Central memory CD8-positive, alpha-beta T cell (primary cell): ENCODE results near the gene RNF169.

Experiments used
- ATAC-seq: fragments of 150-1000 bp; cut with Tn5 transposase; replicated peaks from 2 replicates; pipeline ENCODE4 v1.10.0; 2022; ENCODE audit warnings: mild to moderate bottlenecking, moderate FRiP score, moderate number of reproducible peaks; ENCODE audit not compliant: poor library complexity, severe bottlenecking; ENCODE audit errors: extremely low read depth
- DNase-seq, 2 donors: peaks; one replicate each; pipeline ENCODE4 v3.0.0; 2021; ENCODE audit warnings: low spot score in 2 of 2
- H3K27ac Mint-ChIP-seq: one replicate; pipeline ENCODE4 v1.8.0; 2022; ENCODE audit warnings: low read depth, mild to moderate bottlenecking, moderate library complexity, mixed read lengths
- H3K27me3 Mint-ChIP-seq: one replicate; pipeline ENCODE4 v1.8.0; 2022; ENCODE audit warnings: mixed read lengths
- H3K36me3 Mint-ChIP-seq: one replicate; pipeline ENCODE4 v1.8.0; 2022; ENCODE audit warnings: mild to moderate bottlenecking, moderate library complexity, mixed read lengths; ENCODE audit not compliant: insufficient read depth
- H3K4me1 Mint-ChIP-seq: one replicate; pipeline ENCODE4 v1.8.0; 2022; ENCODE audit warnings: mixed read lengths
- H3K4me3 Mint-ChIP-seq: one replicate; pipeline ENCODE4 v1.8.0; 2022; ENCODE audit warnings: mild to moderate bottlenecking, moderate library complexity, mixed read lengths
- H3K9me3 Mint-ChIP-seq: one replicate; pipeline ENCODE4 v1.8.0; 2022; ENCODE audit warnings: mixed read lengths

Gene RNF169

DNA sequence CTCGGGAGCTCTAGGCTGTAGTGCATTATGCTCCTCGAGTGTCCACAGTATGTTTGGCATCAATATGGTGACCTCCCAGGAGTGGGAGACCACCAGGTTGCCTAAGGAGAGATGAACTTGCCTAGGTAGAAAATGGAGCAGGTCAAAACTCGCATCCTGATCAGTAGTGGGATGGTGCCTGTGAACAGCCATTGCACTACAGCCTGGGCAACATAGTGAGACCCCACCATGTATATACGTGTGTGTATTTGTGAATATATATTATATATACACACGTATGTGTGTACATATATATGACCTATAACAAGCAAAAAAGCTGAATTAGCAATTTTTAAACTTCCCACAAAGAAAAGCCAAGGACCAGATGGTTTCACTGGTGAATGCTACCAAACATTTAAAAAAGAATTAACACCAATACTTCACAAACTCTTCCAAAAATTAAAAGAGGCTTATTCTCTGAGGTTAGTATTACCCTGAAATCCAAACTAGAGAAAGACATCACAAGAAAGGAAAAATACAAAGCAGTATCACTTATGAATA lies 97.4 kb downstream of the RNF169 start:
- no peaks in the 10 kb centered on the region for H3K27me3 Mint-ChIP-seq
- ATAC-seq, result no peak
- peak overlapping the region; percentile 65 for H3K27ac Mint-ChIP-seq
- H3K4me1 Mint-ChIP-seq, result peaks cover 31% of the 10 kb centered on the region
- H3K9me3 Mint-ChIP-seq, result no peaks in the 10 kb centered on the region
- H3K36me3 Mint-ChIP-seq, result peaks cover 26% of the 10 kb centered on the region
- no peak overlapping the region for H3K4me3 Mint-ChIP-seq
- no peak for DNase-seq

- H3K4me1 Mint-ChIP-seq, result peaks cover 31% of the 10 kb centered on the region
- no peaks in the 10 kb centered on the region for H3K27me3 Mint-ChIP-seq
- ATAC-seq (no peak), DNase-seq (no peak)
- peaks cover 20% of the 10 kb centered on the region for H3K36me3 Mint-ChIP-seq
- H3K9me3 Mint-ChIP-seq, result no peaks in the 10 kb centered on the region
- H3K27ac Mint-ChIP-seq, result peak overlapping the region; percentile 25
- no peak overlapping the region for H3K4me3 Mint-ChIP-seq
Observed at GRCh38 chr11:74846770-74847169, 98.1 kb downstream of the RNF169 start.

DNA sequence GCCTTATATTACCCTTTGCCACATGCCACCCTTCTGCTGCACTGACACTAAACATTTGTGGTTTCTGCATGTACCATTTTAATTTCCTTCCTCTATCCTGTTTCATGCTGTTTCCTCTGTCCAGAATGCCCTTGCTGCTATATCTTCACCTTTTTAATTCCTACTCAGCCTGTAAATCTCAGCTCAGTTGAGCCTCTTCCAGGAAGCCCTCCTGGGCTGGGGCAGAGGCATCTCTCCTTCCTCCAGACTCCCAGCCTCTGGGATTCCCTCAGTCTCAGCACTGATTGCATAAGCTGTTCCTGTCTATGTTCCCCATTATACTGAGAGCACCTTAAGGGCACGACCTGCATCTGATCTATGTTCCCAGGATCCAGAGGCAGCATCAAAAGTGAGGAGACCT lies 98.7 kb downstream of the RNF169 start:
- Mint-ChIP-seq H3K4me1 (peaks cover 31% of the 10 kb centered on the region), H3K27me3 (no peaks in the 10 kb centered on the region), H3K4me3 (peak overlapping the region; percentile 17), H3K9me3 (no peaks in the 10 kb centered on the region), H3K27ac (peak overlapping the region; percentile 25), H3K36me3 (peaks cover 18% of the 10 kb centered on the region)
- no peak for DNase-seq
- no peak for ATAC-seq

GRCh38 chr11:74847895-74848294 lies 99.2 kb downstream of the RNF169 start:
- DNase-seq, result no peak
- no peaks in the 10 kb centered on the region for H3K27me3 Mint-ChIP-seq
- ATAC-seq, result no peak
- H3K27ac Mint-ChIP-seq, result peak overlapping the region; percentile 25
- H3K9me3 Mint-ChIP-seq, result no peaks in the 10 kb centered on the region
- H3K4me1 Mint-ChIP-seq, result peaks cover 31% of the 10 kb centered on the region
- H3K4me3 Mint-ChIP-seq, result peak overlapping the region; percentile 17
- H3K36me3 Mint-ChIP-seq, result peaks cover 18% of the 10 kb centered on the region

GRCh38 chr11:74849525-74850391 lies 101.1 kb downstream of the RNF169 start:
- Mint-ChIP-seq H3K36me3 (peaks cover 16% of the 10 kb centered on the region), H3K27ac (no peak overlapping the region), H3K9me3 (no peaks in the 10 kb centered on the region), H3K27me3 (no peaks in the 10 kb centered on the region), H3K4me3 (no peak overlapping the region), H3K4me1 (peaks cover 37% of the 10 kb centered on the region)
- DNase-seq (no peak), ATAC-seq (no peak)

DNA sequence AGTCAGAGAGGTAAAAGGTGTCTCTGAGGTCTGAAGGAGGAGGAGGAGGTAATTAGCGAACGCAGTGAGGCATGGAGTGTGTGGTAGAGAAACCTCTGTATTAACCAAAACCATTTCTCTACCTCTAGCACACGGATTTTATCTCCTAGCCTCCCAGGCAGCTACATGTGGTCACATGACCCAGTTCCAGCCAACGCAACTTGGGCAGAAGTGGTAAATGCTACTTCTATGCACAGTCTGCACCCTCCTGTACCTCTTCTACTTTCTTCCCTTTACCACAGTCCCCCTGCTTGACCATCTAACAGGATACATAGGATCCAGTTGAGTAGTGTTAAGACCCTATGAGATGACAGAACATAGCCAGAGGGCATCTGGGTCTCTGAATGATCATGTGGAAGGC lies 104.6 kb downstream of the RNF169 start:
- H3K4me3 Mint-ChIP-seq, result no peak overlapping the region
- no peak overlapping the region for H3K27ac Mint-ChIP-seq
- H3K9me3 Mint-ChIP-seq, result no peaks in the 10 kb centered on the region
- H3K4me1 Mint-ChIP-seq, result peaks cover 10% of the 10 kb centered on the region
- H3K27me3 Mint-ChIP-seq, result no peaks in the 10 kb centered on the region
- peaks cover 9% of the 10 kb centered on the region for H3K36me3 Mint-ChIP-seq
- DNase-seq (no peak), ATAC-seq (no peak)

DNA sequence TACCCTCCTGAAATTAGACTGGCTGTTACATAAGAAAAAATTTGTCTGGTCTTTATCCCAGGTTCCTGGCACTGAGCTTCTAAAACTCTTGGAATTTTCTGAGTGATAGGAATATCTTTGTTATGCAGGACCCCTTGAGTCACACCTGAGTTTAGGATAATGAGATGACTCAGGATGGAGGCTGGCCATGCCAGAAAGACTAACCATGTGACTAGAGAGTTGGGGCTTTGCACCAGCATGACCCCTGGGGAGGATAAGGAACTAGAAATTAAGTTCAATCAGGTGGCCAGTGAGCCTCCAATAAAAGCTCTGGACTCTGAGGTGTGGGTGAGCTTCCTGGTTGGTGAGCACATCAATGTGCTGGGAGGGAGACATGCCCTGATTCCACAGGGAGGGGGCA lies 112.1 kb downstream of the RNF169 start:
- H3K36me3 Mint-ChIP-seq, result peaks cover 15% of the 10 kb centered on the region
- no peaks in the 10 kb centered on the region for H3K27me3 Mint-ChIP-seq
- ATAC-seq (no peak), DNase-seq (no peak)
- H3K4me1 Mint-ChIP-seq, result peaks cover 4% of the 10 kb centered on the region
- H3K4me3 Mint-ChIP-seq, result no peak overlapping the region
- peaks cover 5% of the 10 kb centered on the region for H3K9me3 Mint-ChIP-seq
- H3K27ac Mint-ChIP-seq, result no peak overlapping the region

DNA sequence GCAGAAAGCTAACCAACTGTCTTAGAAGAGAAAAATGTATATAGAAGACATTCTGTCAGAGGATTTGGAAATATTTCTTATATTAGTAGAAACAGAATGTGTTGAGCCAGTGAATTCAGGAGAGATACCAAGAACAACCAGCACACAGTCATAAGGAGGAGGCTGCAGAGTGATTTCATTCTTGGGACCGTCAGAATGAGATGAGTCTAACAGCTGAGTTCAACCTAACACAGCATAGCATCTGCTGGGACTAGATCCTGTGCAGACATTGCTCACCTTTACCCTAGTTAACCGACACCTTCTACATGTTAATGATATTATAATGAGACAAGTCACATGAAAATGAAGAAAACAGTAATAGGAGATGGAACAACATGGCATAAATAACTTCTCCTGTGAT lies 114.8 kb downstream of the RNF169 start:
- H3K27ac Mint-ChIP-seq, result no peak overlapping the region
- ATAC-seq, result no peak

DNA sequence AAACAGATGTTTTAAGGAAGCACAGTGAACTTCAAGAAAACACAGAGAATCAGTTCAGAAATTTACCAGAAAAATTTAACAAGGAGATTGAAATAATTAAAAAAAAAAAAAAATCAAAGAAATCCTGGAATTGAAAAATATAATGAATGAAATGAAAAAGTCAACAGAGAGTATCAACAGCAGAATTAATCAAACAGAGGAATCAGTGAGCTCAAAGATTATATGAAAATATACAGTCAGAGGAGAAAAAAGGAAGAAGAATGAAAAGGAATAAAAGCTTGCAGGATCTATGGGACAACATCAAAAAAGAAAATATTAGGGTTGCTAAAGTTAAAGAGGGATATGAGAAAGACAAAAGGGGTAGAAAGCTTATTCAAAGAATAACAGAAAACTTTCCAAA lies 117.9 kb downstream of the RNF169 start:
- Mint-ChIP-seq H3K9me3 (peaks cover 43% of the 10 kb centered on the region), H3K4me3 (no peak overlapping the region), H3K27me3 (no peaks in the 10 kb centered on the region), H3K4me1 (no peaks in the 10 kb centered on the region), H3K27ac (no peak overlapping the region), H3K36me3 (peaks cover 23% of the 10 kb centered on the region)
- ATAC-seq, result no peak
- no peak for DNase-seq

More for the DNA sequence above, 114.8 kb downstream of the RNF169 start:
- H3K4me1 Mint-ChIP-seq, result no peaks in the 10 kb centered on the region
- H3K36me3 Mint-ChIP-seq, result peaks cover 21% of the 10 kb centered on the region
- H3K27me3 Mint-ChIP-seq, result no peaks in the 10 kb centered on the region
- peaks cover 22% of the 10 kb centered on the region for H3K9me3 Mint-ChIP-seq
- no peak overlapping the region for H3K4me3 Mint-ChIP-seq
- DNase-seq, result no peak

DNA sequence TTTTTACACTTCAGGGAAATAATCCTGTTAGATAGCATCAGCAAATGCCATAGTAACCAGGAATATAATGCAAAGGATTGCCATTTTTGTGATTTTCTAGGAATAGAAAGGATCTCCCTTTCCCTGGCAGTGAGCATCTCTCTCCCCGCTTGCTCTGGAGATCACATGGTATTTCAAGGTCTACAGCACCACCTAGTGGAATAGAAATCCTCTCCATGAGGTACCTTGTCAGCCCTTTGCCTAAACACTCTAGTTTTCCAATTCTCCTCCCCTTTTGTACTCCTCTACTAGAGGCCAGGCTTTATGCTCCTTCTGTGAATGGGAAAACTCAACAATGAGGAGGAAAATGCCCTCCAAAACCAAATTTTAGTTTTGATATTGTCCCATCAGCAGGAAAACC lies 121.8 kb downstream of the RNF169 start:
- no peak overlapping the region for H3K4me3 Mint-ChIP-seq
- no peaks in the 10 kb centered on the region for H3K4me1 Mint-ChIP-seq
- DNase-seq, result no peak
- H3K27ac Mint-ChIP-seq, result no peak overlapping the region
- H3K27me3 Mint-ChIP-seq, result no peaks in the 10 kb centered on the region
- ATAC-seq, result no peak
- H3K36me3 Mint-ChIP-seq, result peaks cover 8% of the 10 kb centered on the region
- peaks cover 49% of the 10 kb centered on the region for H3K9me3 Mint-ChIP-seq

DNA sequence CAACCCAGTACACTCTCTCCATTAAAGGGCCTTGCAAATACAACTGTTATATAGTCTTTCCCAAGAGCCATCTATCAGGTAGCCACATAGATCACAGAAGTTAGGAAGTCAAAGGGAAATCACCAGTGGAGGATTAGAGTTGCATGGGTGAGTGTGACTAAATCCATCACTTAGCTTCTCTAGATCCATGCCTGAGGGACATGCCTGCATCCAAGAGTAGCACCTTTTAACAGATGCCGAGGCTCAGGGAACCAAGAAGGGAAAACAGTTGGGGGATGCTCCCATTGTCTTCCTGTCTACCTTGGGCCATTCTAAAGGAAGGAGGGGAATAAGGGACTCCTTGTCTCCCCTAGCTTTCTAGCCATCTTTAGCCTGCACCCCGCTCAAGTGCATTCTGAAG lies 122.4 kb downstream of the RNF169 start:
- peaks cover 10% of the 10 kb centered on the region for H3K36me3 Mint-ChIP-seq
- H3K4me1 Mint-ChIP-seq, result no peaks in the 10 kb centered on the region
- H3K9me3 Mint-ChIP-seq, result peaks cover 49% of the 10 kb centered on the region
- DNase-seq, result no peak
- ATAC-seq, result no peak
- no peaks in the 10 kb centered on the region for H3K27me3 Mint-ChIP-seq
- no peak overlapping the region for H3K4me3 Mint-ChIP-seq
- H3K27ac Mint-ChIP-seq, result no peak overlapping the region

DNA sequence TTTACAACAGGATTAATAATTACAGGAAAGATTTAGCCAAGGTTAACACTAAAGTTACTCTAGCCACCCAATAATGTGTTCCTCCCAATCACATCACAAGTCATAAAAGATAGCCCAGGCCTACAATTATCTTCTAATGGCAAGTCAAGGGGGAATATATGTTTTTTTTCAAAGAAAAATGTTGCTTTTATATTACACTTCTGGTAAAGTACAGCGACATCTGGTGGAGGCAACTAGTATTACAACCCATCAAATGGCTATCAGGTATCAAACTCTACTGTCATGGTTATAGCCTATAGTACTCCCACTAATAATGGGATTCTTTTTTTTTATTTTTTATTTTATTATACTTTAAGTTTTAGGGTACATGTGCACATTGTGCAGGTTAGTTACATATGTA lies 128.5 kb downstream of the RNF169 start:
- no peak overlapping the region for H3K27ac Mint-ChIP-seq
- H3K27me3 Mint-ChIP-seq, result no peaks in the 10 kb centered on the region
- H3K4me1 Mint-ChIP-seq, result no peaks in the 10 kb centered on the region
- no peak for ATAC-seq
- H3K9me3 Mint-ChIP-seq, result no peaks in the 10 kb centered on the region
- H3K36me3 Mint-ChIP-seq, result peaks cover 2% of the 10 kb centered on the region
- no peak for DNase-seq
- no peak overlapping the region for H3K4me3 Mint-ChIP-seq
